PC-9 (cell line): ENCODE results near the gene NR2C1. TPM values are rescaled to one million over a fixed set of nuclear protein-coding genes. Genes with fewer than 3 reads are reported as not detected.
A peak's percentile ranks its signal among the peaks of the same experiment; 100 is the strongest.

ENCODE experiments used
- BruUV-seq: library from RNA; stranded (reverse); fragments of 400-500 nt; replicated peaks from 2 replicates; lab custom pipeline; 2021; lab: Mats Ljungman, UMichigan
- CTCF ChIA-PET: fragments of 300-600 bp; sonication (Branson Sonifier 250); formaldehyde crosslinking; loops from one replicate; lab custom pipeline; 2022; ENCODE audit warnings: antibody characterized with exemption; lab: Charles Lee
- POLR2A ChIA-PET: fragments of 300-600 bp; sonication (Branson Sonifier 250); formaldehyde crosslinking; loops from one replicate; lab custom pipeline; 2022; ENCODE audit warnings: antibody characterized with exemption; ENCODE audit not compliant: unreplicated experiment; lab: Charles Lee
- DNase-seq, 2 experiments: peaks; one replicate each; pipeline versions ENCODE4 v3.0.0 to v3.0.0-alpha.2; 2015 to 2022; ENCODE audit warnings: mixed read lengths in 1 of 2
- H2AFZ ChIP-seq: fragments of 200-600 bp; sonication (generic); 2 replicates; pipeline ENCODE4 v1.8.1; 2017; ENCODE audit warnings: antibody characterized with exemption
- H3F3A ChIP-seq: fragments of 200-600 bp; sonication (generic); 2 replicates; pipeline ENCODE4 v1.8.1; 2017; ENCODE audit warnings: antibody characterized with exemption, mild to moderate bottlenecking, low read depth; ENCODE audit not compliant: insufficient read depth
- H3K27ac ChIP-seq: fragments of 200-600 bp; sonication (generic); 2 replicates; pipeline ENCODE4 v1.6.1; 2016; ENCODE audit warnings: mixed run types
- H3K27me3 ChIP-seq: fragments of 200-600 bp; sonication (generic); 2 replicates; pipeline ENCODE4 v1.6.1; 2016; ENCODE audit warnings: low read depth, mixed run types; ENCODE audit not compliant: insufficient read depth
- H3K36me3 ChIP-seq: fragments of 200-600 bp; sonication (generic); 2 replicates; pipeline ENCODE4 v1.6.1; 2016; ENCODE audit warnings: low read depth, mixed run types
- H3K4me1 ChIP-seq: fragments of 200-600 bp; sonication (generic); replicated peaks from 2 replicates; pipeline ENCODE4 v1.6.1; 2016; ENCODE audit warnings: mixed run types; ENCODE audit not compliant: insufficient read depth
- H3K4me2 ChIP-seq: fragments of 200-600 bp; sonication (generic); 2 replicates; pipeline ENCODE4 v1.6.1; 2017; ENCODE audit warnings: mixed run types
- H3K4me3 ChIP-seq: fragments of 200-600 bp; sonication (generic); 2 replicates; pipeline ENCODE4 v1.6.1; 2016; ENCODE audit warnings: mixed run types
- H3K79me2 ChIP-seq: fragments of 200-600 bp; sonication (generic); 2 replicates; pipeline ENCODE4 v1.6.1; 2017; ENCODE audit warnings: low read depth, mixed run types
- H3K9me2 ChIP-seq: fragments of 200-600 bp; sonication (generic); 2 replicates; pipeline ENCODE4 v1.8.1; 2017; ENCODE audit warnings: mild to moderate bottlenecking; ENCODE audit not compliant: insufficient read depth
- H3K9me3 ChIP-seq: fragments of 200-600 bp; sonication (generic); 2 replicates; pipeline ENCODE4 v1.8.1; 2016; ENCODE audit warnings: low read depth; ENCODE audit not compliant: insufficient read depth
- H4K20me1 ChIP-seq: fragments of 200-600 bp; sonication (generic); 2 replicates; pipeline ENCODE4 v1.8.1; 2017; ENCODE audit not compliant: insufficient read depth
- EZH2 ChIP-seq: fragments of 200-600 bp; sonication (generic); IDR thresholded peaks from 2 replicates; pipeline ENCODE4 v1.8.0; 2017; ENCODE audit warnings: antibody characterized with exemption, low read depth
- intact Hi-C: fragments of 100-400 bp; cut with micrococcal nuclease; formaldehyde crosslinking; loops from one replicate; pipeline ENCODE4 v1.10.0; 2022; ENCODE audit not compliant: unreplicated experiment
- total RNA-seq: library from RNA; stranded (reverse); gene quantifications from 2 replicates; pipeline ENCODE4 v1.2.3, GENCODE V29; 2021
- TF ChIP-seq, protein P1 (sequence below): fragments of 200-600 bp; sonication (generic); conservative IDR thresholded peaks from 2 replicates; pipeline ENCODE4 v1.6.1; 2017; ENCODE audit warnings: mixed run types, antibody characterized with exemption, mild to moderate bottlenecking, moderate library complexity

NR2C1 gene
- total RNA-seq, 1 experiment from 2014 or later: 26.4 TPM

DNA sequence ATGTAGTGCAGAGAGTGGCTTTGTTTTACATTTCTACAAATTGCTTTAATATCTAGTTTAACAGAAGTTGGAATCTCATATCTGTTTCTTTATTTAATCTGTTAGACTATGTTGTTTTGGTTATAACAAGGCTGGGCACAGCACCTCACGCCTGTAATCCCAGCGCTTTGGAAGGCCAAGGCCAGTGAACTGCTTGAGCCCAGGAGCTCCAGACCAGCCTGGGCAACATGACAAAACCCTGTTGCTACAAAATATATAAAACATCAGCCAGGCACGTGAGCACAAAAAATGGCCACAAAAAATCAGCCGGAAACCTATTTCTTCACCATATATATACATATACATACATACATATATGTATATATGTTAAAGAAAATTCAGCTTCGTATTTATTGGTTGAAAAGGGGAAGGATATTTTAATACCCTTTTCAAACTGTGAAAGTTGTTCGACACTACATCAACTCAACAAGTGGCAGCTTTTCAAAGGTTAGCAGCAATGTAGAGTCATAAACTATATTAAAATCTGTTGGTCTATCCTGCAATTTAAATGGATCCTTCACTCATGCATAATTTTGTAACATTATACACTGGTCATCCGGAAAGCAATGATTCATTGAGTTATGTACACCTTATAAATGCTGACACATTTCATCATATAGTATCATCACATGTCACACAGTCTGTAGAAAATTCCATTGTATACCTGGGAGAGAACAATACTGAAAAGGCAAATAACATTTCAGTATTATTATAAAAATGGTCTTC lies 7.1 kb downstream of the NR2C1 start:
- BruUV-seq: no TSS peak
- Histone ChIP-seq H3K27me3 (no peaks in the 10 kb centered on the region), H4K20me1 (peaks cover 6% of the 10 kb centered on the region; the same call in 1 of the 2 replicates), H3K27ac (peak overlapping the region; percentile 55), H3K4me1 (no peaks in the 10 kb centered on the region), H2AFZ (no peak overlapping the region), H3K4me3 (no peak overlapping the region), H3K4me2 (no peak overlapping the region), H3K9me2 (no peaks in the 10 kb centered on the region), H3K36me3 (peaks cover 22% of the 10 kb centered on the region), H3F3A (no peaks in the 10 kb centered on the region; the same call in 1 of the 2 replicates), H3K79me2 (peaks cover 36% of the 10 kb centered on the region), H3K9me3 (no peaks in the 10 kb centered on the region)
- intact Hi-C loops: no loop called here
- DNase-seq: peak in 1 of 2 experiments; percentile 38
- no peak for TF ChIP-seq EZH2
- TF ChIP-seq, protein P1, sequence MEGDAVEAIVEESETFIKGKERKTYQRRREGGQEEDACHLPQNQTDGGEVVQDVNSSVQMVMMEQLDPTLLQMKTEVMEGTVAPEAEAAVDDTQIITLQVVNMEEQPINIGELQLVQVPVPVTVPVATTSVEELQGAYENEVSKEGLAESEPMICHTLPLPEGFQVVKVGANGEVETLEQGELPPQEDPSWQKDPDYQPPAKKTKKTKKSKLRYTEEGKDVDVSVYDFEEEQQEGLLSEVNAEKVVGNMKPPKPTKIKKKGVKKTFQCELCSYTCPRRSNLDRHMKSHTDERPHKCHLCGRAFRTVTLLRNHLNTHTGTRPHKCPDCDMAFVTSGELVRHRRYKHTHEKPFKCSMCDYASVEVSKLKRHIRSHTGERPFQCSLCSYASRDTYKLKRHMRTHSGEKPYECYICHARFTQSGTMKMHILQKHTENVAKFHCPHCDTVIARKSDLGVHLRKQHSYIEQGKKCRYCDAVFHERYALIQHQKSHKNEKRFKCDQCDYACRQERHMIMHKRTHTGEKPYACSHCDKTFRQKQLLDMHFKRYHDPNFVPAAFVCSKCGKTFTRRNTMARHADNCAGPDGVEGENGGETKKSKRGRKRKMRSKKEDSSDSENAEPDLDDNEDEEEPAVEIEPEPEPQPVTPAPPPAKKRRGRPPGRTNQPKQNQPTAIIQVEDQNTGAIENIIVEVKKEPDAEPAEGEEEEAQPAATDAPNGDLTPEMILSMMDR: no peak
- ChIA-PET POLR2A (no interaction called here), CTCF (no interaction called here)

DNA sequence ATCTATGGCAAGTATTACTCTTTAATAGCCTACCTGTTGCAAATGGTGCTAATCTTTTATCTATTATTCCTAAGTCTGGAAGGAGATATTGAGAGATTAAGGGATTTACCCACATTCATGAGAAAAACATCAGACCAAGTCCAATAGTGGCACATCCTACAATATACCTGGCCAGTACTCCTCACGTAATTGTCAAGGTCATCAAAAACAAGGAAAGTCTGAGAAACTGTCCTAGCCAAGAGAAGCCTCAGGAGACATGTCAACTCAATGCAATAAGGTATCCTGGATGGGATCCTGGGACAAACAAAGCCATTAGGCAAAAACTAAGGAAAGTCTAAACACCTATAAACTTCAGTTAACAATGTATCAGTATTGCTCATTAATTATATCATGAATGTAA lies 12.5 kb downstream of the NR2C1 start:
- H4K20me1 ChIP-seq: no peaks in the 10 kb centered on the region; the same call in 1 of the 2 replicates

DNA sequence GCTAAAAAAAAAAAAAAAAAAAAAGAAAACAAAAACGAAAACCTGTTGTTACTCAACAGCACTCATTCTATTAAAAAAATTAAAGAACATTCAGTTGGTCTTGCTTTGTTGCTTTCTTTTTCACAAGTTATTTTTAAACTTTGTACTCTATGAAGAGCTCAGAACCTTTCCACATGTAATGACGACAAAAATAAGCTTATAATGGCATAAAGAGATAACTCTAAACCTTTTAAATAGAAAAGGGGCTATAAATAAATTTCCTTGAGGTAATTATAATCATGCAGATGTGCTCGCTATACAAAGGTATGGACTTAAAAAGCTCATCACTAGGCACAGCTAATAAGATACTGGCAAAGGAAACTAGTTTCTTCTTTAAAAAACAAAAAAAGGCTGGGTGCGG lies 13.4 kb downstream of the NR2C1 start:
- no peak overlapping the region for H3K27ac ChIP-seq
- intact Hi-C loops: no loop called here
- no peaks in the 10 kb centered on the region for H3K4me1 ChIP-seq
- H4K20me1 ChIP-seq: no peaks in the 10 kb centered on the region; the same call in 1 of the 2 replicates
- no peaks in the 10 kb centered on the region for H3K27me3 ChIP-seq
- no peaks in the 10 kb centered on the region for H3F3A ChIP-seq
- ChIA-PET POLR2A (interaction anchor here (0.6 to 0.7 kb wide), 2 partner anchors 369 to 589 kb away, joined by 3 to 5 read pairs; no protein-coding TSS in a partner anchor), CTCF (no interaction called here)
- no peak for TF ChIP-seq EZH2
- TF ChIP-seq, protein P1: no peak
- BruUV-seq: no TSS peak
- H3K4me3 ChIP-seq: no peak overlapping the region
- DNase-seq: no peak
- no peaks in the 10 kb centered on the region for H3K9me3 ChIP-seq
- H3K4me2 ChIP-seq: no peak overlapping the region
- no peaks in the 10 kb centered on the region for H3K9me2 ChIP-seq
- peaks cover 36% of the 10 kb centered on the region for H3K36me3 ChIP-seq
- no peak overlapping the region for H2AFZ ChIP-seq
- H3K79me2 ChIP-seq: no peaks in the 10 kb centered on the region

More for the DNA sequence above, 12.5 kb downstream of the NR2C1 start:
- Histone ChIP-seq H3K4me2 (no peak overlapping the region), H3K9me3 (no peaks in the 10 kb centered on the region), H3K4me3 (no peak overlapping the region), H3K36me3 (peaks cover 34% of the 10 kb centered on the region), H2AFZ (no peak overlapping the region), H3K27ac (no peak overlapping the region), H3K9me2 (no peaks in the 10 kb centered on the region), H3K79me2 (no peaks in the 10 kb centered on the region), H3F3A (no peaks in the 10 kb centered on the region), H3K27me3 (no peaks in the 10 kb centered on the region), H3K4me1 (no peaks in the 10 kb centered on the region)
- no TSS peak for BruUV-seq
- CTCF ChIA-PET: no interaction called here
- intact Hi-C loops: no loop called here
- POLR2A ChIA-PET: no interaction called here
- DNase-seq: no peak
- no peak for TF ChIP-seq EZH2
- TF ChIP-seq, protein P1: no peak
